NCI-H524 treated with DMSO at 0.1 percent for 48 hours (cell line): ENCODE data around the gene PLXNA2.

Source experiments
- DNase-seq: peaks from one replicate; lab custom pipeline; 2025; lab: John Stamatoyannopoulos, UW

PLXNA2 gene

DNA sequence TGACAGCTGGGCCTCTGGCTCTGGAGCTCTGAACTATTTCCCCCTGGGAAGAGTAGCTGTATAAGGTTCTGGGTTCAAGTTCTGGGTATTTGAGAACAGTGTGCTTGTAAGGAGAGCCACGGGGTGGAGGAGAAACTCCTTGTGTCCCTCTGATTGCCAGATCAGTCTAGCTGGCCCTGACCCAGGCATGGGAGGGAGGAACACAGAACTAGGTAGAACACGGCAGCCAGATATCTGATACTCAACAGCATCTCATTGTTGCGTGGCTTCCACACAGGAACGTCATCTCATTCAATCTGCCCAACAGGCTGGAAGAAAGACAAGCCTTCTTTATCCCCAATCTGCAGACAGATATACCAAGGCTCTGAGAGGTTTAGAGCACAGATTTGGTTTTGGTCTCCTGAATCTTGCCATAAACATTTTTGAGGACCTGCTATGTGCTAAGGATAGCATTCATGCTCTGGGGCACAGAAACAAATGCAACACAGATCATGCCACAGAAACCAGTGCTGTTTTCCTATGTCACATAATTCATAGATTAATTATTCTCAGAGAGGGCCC, 83.8 kb downstream of the PLXNA2 start:
- DNase-seq: no peak

DNA sequence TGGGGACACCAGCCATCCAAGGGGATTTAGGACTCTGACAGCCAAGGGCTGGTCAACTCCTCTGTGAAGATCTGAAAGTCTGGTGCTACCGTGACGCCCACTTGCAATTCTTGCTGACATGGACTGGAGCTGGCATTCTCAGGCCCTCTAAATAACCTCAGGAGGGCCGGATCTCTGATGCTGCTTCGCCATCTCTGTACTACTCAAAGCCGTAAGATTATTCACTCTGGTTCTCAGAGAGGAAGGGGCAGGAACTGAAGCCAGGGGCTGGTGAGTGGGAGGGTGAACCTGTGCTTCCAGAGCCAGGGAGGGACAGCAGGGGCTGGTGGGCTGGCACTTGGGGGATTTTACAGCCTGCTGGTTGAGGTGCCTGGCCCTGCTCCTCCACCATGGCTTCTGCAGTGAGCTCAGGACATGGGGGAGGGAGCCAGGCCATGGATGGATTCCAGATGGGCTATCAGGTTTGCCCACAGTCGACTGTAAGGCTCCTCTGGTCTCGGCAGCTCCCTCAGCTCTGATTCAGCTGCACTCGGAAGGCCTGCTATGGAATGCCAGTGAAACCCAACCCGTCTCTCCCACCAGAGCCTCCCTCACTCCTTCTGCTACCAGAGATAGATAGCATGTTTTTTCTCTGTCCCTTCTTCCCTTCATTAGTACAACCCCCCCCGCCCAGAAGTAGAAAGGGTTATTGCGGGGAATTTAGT, 84.5 kb downstream of the PLXNA2 start:
- DNase-seq: no peak

GRCh38 chr1:208158640-208159554, 85.3 kb downstream of the PLXNA2 start:
- DNase-seq: no peak

DNA sequence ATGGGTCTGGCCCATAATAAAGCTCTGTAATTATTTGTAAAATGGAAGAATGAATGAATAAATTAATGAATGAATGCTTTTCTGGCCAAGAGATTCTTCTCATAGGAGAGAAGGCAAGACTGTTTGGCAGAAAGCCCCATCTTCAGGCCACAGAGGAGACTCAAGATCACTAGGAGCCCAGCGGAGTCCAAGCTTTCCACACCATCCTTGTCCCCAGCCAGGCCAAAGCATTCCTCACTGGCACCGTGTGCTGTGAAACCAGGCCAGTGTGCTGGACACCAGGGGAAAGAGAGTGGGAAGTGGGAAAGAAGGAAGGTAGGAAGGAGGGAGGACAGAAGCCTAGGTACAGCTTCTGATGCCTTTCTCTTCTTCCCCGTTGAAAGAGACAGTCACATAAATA, 86.4 kb downstream of the PLXNA2 start:
- DNase-seq: no peak

- no peak for DNase-seq
Observed at GRCh38 chr1:208156741-208157140, 87.4 kb downstream of the PLXNA2 start.

- DNase-seq: no peak
Observed at GRCh38 chr1:208156310-208156709, 87.9 kb downstream of the PLXNA2 start.

- DNase-seq: no peak
Observed at GRCh38 chr1:208154679-208155642, 89.2 kb downstream of the PLXNA2 start.

DNA sequence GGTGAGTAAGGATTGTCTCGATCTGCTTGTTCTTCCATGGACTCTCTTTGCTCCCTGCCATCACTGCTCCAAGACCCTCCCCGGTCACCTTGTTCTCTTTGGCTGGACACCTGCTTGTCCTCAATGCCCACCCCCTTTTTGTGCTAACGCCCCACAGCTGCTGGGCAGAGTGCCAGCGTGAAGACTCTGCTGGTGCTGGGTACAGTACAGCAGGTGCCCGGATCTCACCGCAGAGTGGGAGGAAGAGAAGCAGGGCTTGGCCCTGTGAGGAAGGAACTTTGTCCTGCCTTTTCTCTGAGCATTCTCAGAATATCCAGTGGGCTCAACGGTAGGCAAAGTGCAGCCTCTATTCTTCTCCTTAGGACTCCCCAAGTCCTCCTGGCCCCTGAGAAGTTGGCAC, 90.1 kb downstream of the PLXNA2 start:
- DNase-seq: no peak

DNA sequence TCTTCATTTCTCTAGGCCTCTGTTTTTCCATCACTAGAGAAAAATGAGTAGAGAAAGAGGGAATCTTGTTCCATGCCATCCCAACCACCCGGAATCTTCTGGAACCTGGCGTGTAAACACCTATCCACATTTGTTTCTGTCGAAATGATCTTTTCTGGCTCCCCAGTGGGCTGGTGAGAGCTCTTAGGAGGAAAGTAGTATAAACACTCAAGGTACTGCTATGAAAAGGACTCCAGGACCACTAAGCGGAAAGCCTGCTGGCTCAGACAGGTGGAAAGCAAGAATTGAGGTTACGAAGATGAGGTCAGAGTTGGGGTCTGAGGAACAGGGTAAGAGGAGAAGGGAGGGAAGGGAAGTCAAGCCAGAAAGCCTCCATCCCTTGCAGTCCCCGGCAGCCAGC, 90.8 kb downstream of the PLXNA2 start:
- DNase-seq: no peak

DNA sequence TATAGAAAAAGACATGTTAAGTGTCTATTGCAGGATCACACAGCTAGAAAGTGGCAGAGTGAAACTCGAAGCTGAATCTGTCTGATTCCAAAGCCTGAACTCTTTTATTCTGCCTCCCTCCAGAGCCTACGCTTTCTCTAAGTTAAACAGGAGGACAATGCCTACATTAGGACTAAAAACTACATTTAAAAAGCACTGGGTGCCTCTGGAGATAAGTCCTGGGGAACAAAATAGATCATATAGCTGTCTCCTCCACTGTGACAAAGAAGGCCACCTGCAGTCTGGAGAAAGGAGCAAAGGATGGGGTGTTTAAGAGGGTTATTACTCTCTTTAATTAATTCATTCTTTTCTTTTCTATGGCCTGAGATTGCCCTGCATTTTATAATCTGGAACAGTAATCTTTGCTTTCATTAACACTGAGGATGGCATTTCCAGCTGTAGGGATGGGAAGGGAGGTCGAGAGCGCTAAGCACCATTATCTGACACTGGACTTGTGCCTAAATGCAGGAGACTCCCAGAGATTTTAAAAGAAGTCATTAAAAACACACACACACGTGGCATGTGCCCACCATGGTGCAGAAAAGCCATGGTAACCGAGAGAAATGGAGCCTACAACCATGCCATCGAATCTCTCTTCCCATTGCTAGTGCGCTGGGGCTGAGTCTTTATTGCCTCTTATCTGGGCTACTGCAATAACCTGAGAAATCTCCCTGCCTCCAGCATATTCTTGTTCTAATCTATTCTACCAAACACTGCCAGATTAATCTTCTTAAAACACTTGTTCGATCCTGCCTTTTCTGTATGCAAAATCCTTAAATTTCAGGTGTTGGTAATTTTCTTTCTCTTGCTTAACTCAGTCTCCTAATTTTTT, 92.2 kb downstream of the PLXNA2 start:
- DNase-seq: no peak

DNA sequence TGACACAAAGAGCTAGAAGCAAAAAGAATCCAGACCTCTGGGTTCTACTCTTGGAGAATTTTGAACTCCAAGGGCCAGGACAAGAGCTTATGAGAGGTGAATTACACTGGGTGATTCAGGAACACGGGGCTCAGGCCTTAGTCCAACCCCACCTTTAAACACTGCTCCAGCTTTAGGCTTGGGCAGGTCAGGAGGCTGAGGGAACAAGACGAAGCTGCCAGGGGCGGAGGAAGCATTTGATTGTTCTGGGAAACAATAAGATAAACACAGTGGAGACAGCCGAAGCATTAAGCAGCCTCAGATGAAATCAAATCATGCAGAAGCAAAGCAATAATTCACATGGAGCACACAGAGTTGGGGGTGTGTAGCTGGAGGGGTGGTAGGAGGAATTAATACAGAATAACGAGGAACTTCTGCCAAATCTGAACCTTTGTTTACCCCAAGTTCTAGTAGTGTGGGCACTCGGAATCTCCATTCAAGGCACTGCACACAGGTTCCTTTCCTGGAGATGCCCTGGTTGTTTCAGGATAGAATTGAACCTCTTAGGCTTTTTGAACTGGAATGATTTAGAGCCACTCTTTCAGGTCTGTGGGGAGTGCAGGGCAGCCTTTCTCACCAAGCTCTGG, 93.2 kb downstream of the PLXNA2 start:
- no peak for DNase-seq

DNA sequence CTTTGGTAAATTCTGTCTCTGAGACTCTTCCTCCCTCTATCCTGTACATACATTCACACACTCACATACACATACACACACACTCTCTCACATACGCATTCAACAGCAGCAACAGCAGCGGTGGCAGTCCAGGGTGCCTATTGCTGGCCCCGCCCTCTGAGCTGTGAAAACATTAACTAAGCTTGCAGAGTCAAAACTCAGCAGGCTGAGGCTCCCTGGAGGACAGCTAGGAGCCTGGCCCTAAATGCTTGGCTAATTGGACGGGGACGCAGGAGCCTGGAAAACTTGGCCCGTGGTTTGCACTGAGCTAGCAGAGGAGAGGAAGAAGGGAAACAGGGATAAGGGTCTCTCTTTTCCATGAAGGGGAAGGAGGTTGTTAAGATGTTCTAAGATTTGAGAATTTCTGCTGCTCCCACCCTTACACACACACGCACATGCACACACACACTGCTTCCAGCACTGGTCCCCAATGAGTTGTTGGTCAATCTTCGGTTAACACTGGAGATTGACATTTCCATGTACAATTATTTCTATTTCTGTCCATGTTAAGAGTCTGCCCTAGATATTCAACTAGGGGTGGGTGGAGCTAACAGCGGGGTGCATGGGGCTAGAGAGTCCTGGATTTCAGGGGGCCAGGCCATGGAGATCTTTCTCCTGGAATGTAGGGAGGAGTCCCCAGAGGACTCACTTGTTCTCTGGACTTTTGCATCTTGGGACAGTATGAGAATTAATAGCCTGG, 94.2 kb downstream of the PLXNA2 start:
- DNase-seq: no peak

DNA sequence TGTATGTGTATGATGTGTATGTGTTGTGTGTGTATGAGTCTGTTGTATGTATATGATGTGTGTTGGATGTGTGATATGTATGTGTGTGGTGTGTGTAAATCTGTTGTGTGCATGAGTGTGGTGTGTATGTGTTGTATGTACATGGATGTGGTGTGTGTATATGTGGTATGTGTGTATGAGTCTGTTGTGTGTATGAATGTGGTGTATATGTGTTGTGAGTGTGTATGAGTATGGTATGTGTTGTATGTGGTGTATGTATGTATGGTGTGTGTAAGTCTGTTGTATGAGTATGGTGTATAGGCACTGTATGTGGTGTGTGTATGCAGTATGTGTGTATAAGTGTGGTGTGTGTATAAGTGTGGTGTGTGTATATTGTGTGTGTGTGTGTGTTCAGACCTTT, 95.0 kb downstream of the PLXNA2 start:
- no peak for DNase-seq

DNA sequence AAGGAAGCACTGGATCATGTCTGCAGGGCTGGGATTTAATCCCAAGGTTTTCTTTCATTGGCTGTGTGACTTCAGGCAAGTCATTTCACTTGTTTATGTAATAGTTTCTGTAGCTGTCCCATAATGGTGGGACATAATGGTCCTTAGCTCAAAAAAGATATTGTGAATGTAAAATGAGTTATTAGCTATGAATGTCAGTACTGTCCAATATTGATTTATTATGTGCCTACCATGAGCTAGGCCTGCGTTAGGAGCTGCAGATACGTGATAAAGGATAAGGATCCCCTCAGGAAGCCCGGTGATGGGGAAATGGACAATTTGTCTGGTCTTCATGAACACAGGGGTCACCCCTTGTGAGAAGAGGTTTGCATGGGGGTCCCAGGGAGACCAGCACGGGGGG, 95.8 kb downstream of the PLXNA2 start:
- DNase-seq: no peak

- DNase-seq: no peak
Observed at GRCh38 chr1:208146650-208147049, 97.5 kb downstream of the PLXNA2 start.

DNA sequence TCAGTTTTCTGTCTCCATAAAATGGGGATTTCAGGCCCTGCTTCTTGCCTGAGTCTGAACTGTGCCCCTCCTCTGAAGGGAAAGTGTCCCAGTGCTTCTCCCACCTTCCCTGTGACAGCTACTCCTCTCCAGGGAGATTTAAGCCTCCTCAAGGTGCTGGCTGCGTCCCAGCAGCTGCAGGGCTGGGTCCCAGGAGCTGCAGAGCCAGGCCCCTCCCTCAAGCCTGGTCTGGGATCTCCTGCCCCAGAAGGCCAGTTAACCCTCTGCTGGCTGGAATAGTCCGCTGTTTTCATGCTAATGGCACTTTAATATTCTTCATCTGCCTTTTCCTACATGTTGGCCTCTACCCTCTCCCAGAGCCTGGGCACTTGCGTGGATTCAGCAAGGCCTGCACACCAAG, 99.0 kb downstream of the PLXNA2 start:
- no peak for DNase-seq

DNA sequence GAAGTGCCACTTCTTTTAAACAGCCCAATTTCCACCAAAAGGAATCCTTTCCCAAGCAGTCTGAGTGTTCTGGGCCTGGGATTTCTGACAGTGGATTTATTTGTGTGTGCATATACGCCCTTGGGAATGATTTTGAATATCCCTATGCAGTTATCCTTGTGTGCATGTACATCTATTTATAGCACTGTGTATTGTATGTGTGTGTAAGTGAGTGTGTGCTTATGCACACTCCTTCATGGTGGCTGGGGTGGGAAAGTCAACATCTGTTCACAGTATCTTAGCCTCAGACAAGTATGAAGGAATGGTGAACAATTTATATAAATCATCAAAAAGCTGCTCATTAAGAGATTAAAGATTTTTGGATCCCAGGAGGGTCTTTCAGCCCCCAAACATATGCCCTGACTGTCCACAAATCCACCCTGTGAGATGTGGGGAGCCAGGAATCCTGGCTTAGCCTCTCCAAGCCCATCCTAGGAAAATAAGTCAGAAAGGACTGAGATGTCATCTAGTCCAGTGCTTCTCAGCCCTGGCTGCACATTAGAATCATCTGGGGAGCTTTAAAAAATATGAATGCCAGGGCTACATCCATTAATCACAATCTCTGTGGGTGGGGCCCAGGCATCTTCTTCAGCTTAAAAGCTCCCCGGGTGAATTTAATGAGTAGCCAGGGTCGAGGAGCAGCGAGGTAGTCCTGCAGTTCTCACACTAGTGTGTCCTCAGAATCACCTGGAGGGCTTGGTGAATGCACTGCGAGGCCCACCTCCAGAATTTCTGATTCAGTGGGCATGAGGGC, 101.4 kb downstream of the PLXNA2 start:
- no peak for DNase-seq

- DNase-seq: peak; percentile 47
Observed at GRCh38 chr1:208141610-208142192, 102.5 kb downstream of the PLXNA2 start.
